Placental epithelial cell (primary cell): Measurements from ENCODE around the gene SDF2L1. TPM values are rescaled to one million over a fixed set of nuclear protein-coding genes. Genes with fewer than 3 reads are reported as not detected.
A peak's percentile ranks its signal among the peaks of the same experiment; 100 is the strongest.

Experiments used
- small RNA-seq: library from RNA; depleted of rRNA; stranded (forward); fragments of <200 nt; gene quantifications from one replicate; pipeline ENCODE3, GENCODE V24; 2012
- total RNA-seq: library from RNA; depleted of rRNA; stranded (reverse); fragments of >200 nt; gene quantifications from 2 replicates; pipeline ENCODE4 v1.2.3, GENCODE V29; 2012

Gene SDF2L1, protein sequence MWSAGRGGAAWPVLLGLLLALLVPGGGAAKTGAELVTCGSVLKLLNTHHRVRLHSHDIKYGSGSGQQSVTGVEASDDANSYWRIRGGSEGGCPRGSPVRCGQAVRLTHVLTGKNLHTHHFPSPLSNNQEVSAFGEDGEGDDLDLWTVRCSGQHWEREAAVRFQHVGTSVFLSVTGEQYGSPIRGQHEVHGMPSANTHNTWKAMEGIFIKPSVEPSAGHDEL
- 14.9 and 53.8 TPM in 2 replicates for total RNA-seq

DNA sequence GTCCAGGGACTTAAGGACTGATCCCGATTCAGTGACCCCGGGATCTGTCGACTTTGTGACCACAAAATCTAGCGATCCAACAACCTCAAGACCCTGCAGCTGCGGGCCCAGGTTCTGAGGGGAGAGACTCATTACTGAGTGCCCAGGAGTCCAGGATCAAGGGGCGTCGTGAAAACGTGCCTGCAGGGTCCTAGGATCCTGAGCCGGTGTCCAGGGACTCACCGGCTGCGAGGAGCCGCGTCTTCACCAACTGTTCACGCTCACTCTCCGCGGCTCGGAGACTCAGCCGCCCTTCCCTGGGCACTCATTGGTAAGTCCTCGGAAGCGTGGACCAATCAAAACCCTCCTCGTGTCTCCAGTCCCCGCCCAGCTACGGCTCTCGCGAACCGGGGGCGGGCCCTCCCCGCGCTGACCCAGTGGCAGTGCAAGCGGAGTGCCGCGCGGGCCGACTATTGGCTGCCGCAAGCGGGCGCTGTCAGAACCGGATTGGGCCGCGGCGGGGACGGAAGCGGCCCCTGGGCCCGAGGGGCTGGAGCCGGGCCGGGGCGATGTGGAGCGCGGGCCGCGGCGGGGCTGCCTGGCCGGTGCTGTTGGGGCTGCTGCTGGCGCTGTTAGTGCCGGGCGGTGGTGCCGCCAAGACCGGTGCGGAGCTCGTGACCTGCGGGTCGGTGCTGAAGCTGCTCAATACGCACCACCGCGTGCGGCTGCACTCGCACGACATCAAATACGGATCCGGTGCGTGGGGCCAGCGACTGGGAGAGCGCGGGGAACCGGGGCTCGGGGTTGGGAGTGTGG is at the start of gene SDF2L1:
TSS of gene SDF2L1 (plus strand) at position 514 of the 795 bp plus-strand sequence. CDS start at position 549, 35 bp downstream.

DNA sequence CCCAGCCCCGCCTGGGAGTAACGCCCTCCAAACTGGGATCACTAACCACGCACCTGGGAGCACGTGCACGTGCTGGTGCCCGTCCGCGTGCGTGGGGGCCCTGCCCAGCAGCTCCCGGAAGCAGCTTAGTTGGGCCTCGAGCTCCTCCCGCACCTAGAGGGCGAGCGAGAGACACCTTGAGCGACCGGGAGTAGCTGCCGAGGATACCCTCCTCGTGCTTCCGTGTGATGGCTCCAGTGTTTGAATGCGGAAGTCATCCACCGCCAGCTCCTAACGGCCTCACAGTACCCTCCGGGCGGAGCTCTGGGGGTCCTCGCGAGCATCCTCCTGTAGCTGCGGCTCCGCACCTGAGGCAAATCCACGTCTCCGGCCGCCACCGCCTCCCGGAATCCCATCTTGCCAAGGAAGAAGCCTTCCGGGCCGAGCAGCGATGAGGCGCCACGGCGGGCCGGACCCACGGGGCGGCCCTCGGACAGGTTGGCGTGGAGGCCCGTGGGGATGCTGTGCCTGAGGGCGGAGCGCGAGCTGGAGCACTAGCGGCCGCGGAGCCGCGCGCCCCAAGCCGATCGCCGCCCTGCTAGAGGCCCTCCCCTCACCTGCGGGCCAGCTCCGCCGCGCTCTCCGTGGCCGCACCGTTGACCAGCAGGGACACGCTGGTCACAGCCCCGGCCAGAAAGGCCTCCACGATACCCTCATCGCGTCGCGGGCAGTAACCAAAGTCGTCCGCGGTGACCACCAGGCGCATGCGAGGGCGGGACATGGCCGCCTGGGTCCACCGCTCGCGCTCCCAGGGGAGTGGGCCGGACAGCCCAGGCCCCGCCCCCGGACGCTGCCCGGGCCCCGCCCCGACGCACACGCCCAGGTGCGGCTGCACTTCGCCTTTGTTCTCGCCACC is 12.6 kb upstream of the SDF2L1 start, which contains the start of gene YDJC:
TSS of gene YDJC (minus strand) at position 768 of the 895 bp plus-strand sequence. CDS start at position 760, 8 bp downstream.

GRCh38 chr22:21632237-21632895 is 9.7 kb upstream of the SDF2L1 start, which contains the start of gene CCDC116:
Gene CCDC116, plus strand, starts transcription at chr22:21632760. Its CDS starts 422 bp downstream, at chr22:21633182.

Small RNA genes lying within 50 kb of the gene (small RNA-seq; reads per million reads assigned to genes)
- gene MIR301B, result 3.7 reads per million, percentile 88 among the genes with 10 or more reads in this experiment

Other genes starting within 250 kb of the SDF2L1 start
- gene HIC2, start 224.9 kb upstream of the SDF2L1 start, total RNA-seq, result 13.3 and 19.8 TPM in 2 replicates
- gene TMEM191C, start 174.9 kb upstream of the SDF2L1 start, total RNA-seq, result 1.1 and 2.7 TPM in 2 replicates
- gene RIMBP3C, start 90.8 kb upstream of the SDF2L1 start, total RNA-seq, result 0.79 and 0.87 TPM in 2 replicates
- 33.4 and 51.7 TPM in 2 replicates for gene UBE2L3, start 74.6 kb upstream of the SDF2L1 start, total RNA-seq
- 33.0 and 52.6 TPM in 2 replicates for gene YDJC, start 12.3 kb upstream of the SDF2L1 start, total RNA-seq
- 0.11 and 0.79 TPM in 2 replicates for gene CCDC116, start 9.5 kb upstream of the SDF2L1 start, total RNA-seq
- gene PPIL2, start 23.7 kb downstream of the SDF2L1 start, total RNA-seq, result 38.5 and 53.8 TPM in 2 replicates
- 0.22 and 1.6 TPM in 2 replicates for gene YPEL1, start 93.5 kb downstream of the SDF2L1 start, total RNA-seq
- gene MAPK1, start 225.3 kb downstream of the SDF2L1 start, total RNA-seq, result 27.5 and 110 TPM in 2 replicates